Left lung (tissue), 10 donors: Measurements from ENCODE around the gene ZMAT2. TPM values are rescaled to one million over a fixed set of nuclear protein-coding genes. Genes with fewer than 3 reads are reported as not detected.

Experiments
- ATAC-seq: fragments of 200-7000 bp; cut with Tn5 transposase; one replicate; pipeline ENCODE4 v1.9.1; 2020; ENCODE audit warnings: moderate library complexity
- DNase-seq, 4 donors: peaks; one replicate each; pipeline ENCODE4 v3.0.0-alpha.2; 2013 to 2020
- H3K27ac ChIP-seq, 2 donors: fragments of 200-600 bp; sonication (generic) in 1 of 2; one replicate each; pipeline versions ENCODE4 v1.5.0 to v1.8.0; 2020 to 2021
- H3K27me3 ChIP-seq, 2 donors: fragments of 200-600 bp; sonication (generic) in 1 of 2; one replicate each; pipeline versions ENCODE4 v1.5.0 to v1.8.0; 2020 to 2021
- H3K36me3 ChIP-seq, 2 donors: fragments of 200-600 bp; sonication (generic) in 1 of 2; one replicate each; pipeline versions ENCODE4 v1.5.0 to v1.8.0; 2020 to 2021
- H3K4me1 ChIP-seq, 2 donors: fragments of 200-600 bp; one replicate each; pipeline ENCODE4 v1.8.0; 2021
- H3K4me3 ChIP-seq, 2 donors: fragments of 200-600 bp; sonication (generic) in 1 of 2; one replicate each; pipeline versions ENCODE4 v1.5.0 to v1.8.0; 2020 to 2021; ENCODE audit warnings: mild to moderate bottlenecking in 1 of 2
- H3K9me3 ChIP-seq, 2 donors: fragments of 200-600 bp; sonication (generic) in 1 of 2; one replicate each; pipeline versions ENCODE4 v1.5.0 to v1.8.0; 2020 to 2021
- intact Hi-C, 2 donors: fragments of 100-400 bp; cut with DNase I; formaldehyde crosslinking; loops; one replicate each; pipeline versions ENCODE4 v1.11.2 to v1.14.2; 2022
- polyA plus RNA-seq, 6 donors: library from polyadenylated mRNA; unstranded; fragments of 120-200 nt; gene quantifications; one replicate each; pipeline ENCODE4 v1.2.1, GENCODE V29; 2013; ENCODE audit not compliant: insufficient read length in 6 of 6
- total RNA-seq, 2 donors: library from RNA; stranded (reverse); fragmentation: NEBNext Ultra II Directional; extraction: Animal tissue kit (Norgen Biotek cat#: 25700); gene quantifications; one replicate each; pipeline ENCODE4 v1.2.1, GENCODE V29; 2021
- TF ChIP-seq, protein P1 (sequence below), 2 donors: fragments of 200-600 bp; sonication (generic) in 1 of 2; IDR thresholded peaks; one replicate each; pipeline versions ENCODE4 v1.5.0 to v1.8.0; 2021; ENCODE audit warnings: antibody characterized with exemption in 2 of 2
- donor health status: DM: no; HTN: yes; CAD: no.
- donor health status: DM: no; HTN: no; CAD: no.

Gene ZMAT2
- total and polyA plus RNA-seq, 8 donors, result 40.6 to 133 (median 110) TPM

GRCh38 chr5:140741967-140742366 lies 41.7 kb downstream of the ZMAT2 start:
- Histone ChIP-seq H3K4me3 (no peak overlapping the region), H3K4me1 (no peaks in the 10 kb centered on the region), H3K27me3 (peaks cover 0 to 7% of the 10 kb centered on the region in 2 donors), H3K36me3 (no peaks in the 10 kb centered on the region), H3K27ac (no peak overlapping the region), H3K9me3 (peaks cover 0 to 37% of the 10 kb centered on the region in 2 donors)
- ATAC-seq, result no peak
- intact Hi-C loops, result no loop called here
- TF ChIP-seq, protein P1, sequence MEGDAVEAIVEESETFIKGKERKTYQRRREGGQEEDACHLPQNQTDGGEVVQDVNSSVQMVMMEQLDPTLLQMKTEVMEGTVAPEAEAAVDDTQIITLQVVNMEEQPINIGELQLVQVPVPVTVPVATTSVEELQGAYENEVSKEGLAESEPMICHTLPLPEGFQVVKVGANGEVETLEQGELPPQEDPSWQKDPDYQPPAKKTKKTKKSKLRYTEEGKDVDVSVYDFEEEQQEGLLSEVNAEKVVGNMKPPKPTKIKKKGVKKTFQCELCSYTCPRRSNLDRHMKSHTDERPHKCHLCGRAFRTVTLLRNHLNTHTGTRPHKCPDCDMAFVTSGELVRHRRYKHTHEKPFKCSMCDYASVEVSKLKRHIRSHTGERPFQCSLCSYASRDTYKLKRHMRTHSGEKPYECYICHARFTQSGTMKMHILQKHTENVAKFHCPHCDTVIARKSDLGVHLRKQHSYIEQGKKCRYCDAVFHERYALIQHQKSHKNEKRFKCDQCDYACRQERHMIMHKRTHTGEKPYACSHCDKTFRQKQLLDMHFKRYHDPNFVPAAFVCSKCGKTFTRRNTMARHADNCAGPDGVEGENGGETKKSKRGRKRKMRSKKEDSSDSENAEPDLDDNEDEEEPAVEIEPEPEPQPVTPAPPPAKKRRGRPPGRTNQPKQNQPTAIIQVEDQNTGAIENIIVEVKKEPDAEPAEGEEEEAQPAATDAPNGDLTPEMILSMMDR (IDR thresholded peaks at IDR 0.05), result no peak
- no peak for DNase-seq

DNA sequence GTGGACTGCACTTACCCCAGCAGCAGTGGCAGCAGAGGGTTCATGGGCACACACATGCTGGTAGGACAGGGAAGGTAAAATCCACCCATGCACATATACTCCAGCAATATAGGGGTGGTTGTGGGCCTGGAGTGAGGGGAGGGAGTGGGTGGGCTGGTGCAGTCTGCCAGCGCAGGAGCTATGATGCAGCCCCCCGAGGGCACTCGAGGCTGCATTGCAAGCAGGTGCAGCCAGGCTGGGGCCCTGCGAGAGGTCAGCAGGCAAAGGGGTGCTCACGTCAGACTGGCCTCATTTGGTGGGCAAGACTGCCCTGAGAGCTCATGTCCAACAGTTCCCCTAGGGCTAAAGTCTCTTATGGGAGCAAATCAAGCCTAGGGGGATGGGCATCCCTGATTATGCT lies 53.3 kb downstream of the ZMAT2 start:
- no peak for DNase-seq
- peaks cover 0 to 98% of the 10 kb centered on the region in 2 donors for H3K9me3 ChIP-seq

More for the DNA sequence above, 53.3 kb downstream of the ZMAT2 start:
- Histone ChIP-seq H3K4me3 (no peak overlapping the region), H3K27me3 (no peaks in the 10 kb centered on the region), H3K36me3 (no peaks in the 10 kb centered on the region), H3K27ac (no peak overlapping the region), H3K4me1 (no peaks in the 10 kb centered on the region)
- TF ChIP-seq, protein P1 (IDR thresholded peaks at IDR 0.05), result no peak
- intact Hi-C loops, result no loop called here
- no peak for ATAC-seq

Other genes starting within 250 kb of the ZMAT2 start
- 10 to 100 TPM; 10.6 to 16.8 TPM for gene EIF4EBP3, start 152.8 kb upstream of the ZMAT2 start, total RNA-seq
- gene EIF4EBP3, start 152.8 kb upstream of the ZMAT2 start, polyA plus RNA-seq, result 10 to 100 TPM; 10.2 to 13.2 (median 12.4) TPM
- gene SRA1, start 143.0 kb upstream of the ZMAT2 start, total RNA-seq, result 10 to 100 TPM; 25.1 to 33.0 TPM
- 10 to 100 TPM; 20.2 to 36.2 (median 23.1) TPM for gene SRA1, start 143.0 kb upstream of the ZMAT2 start, polyA plus RNA-seq
- 10 to 100 TPM; 19.6 to 23.2 TPM for gene APBB3, start 135.8 kb upstream of the ZMAT2 start, total RNA-seq
- 10 to 100 TPM; 39.6 to 60.1 (median 50.6) TPM for gene APBB3, start 135.8 kb upstream of the ZMAT2 start, polyA plus RNA-seq
- 10 to 100 TPM; 78.6 to 82.8 TPM for gene SLC35A4, start 135.6 kb upstream of the ZMAT2 start, total RNA-seq
- gene SLC35A4, start 135.6 kb upstream of the ZMAT2 start, polyA plus RNA-seq, result 10 to 100 TPM; 63.8 to 79.8 (median 73.9) TPM
- 100 to 1,000 TPM in 1 of 2 donors, 10 to 100 TPM in 1; 76.8 to 252 TPM for gene CD14, start 67.3 kb upstream of the ZMAT2 start, total RNA-seq
- 10 to 100 TPM; 11.1 to 21.1 (median 18.8) TPM for gene CD14, start 67.3 kb upstream of the ZMAT2 start, polyA plus RNA-seq
- 10 to 100 TPM in 1 of 2 donors, 1 to 10 TPM in 1; 7.6 to 12.8 TPM for gene TMCO6, start 61.0 kb upstream of the ZMAT2 start, total RNA-seq
- 10 to 100 TPM; 18.7 to 23.1 (median 19.7) TPM for gene TMCO6, start 61.0 kb upstream of the ZMAT2 start, polyA plus RNA-seq
- gene NDUFA2, start 52.8 kb upstream of the ZMAT2 start, total RNA-seq, result 10 to 100 TPM; 50.2 to 62.8 TPM
- gene NDUFA2, start 52.8 kb upstream of the ZMAT2 start, polyA plus RNA-seq, result 10 to 100 TPM; 56.3 to 68.2 (median 64.1) TPM
- gene IK, start 52.6 kb upstream of the ZMAT2 start, total RNA-seq, result 10 to 100 TPM; 53.9 to 58.5 TPM
- gene IK, start 52.6 kb upstream of the ZMAT2 start, polyA plus RNA-seq, result 100 to 1,000 TPM; 131 to 178 (median 164) TPM
- gene WDR55, start 35.5 kb upstream of the ZMAT2 start, total RNA-seq, result 10 to 100 TPM; 21.0 to 26.5 TPM
- gene WDR55, start 35.5 kb upstream of the ZMAT2 start, polyA plus RNA-seq, result 10 to 100 TPM; 17.8 to 24.0 (median 20.7) TPM
- under 1 TPM; 0.41 to 0.71 TPM for gene DND1, start 26.9 kb upstream of the ZMAT2 start, total RNA-seq
- 1 to 10 TPM in 2 of 6 donors, under 1 TPM in 2, not detected in 2; 0.36 to 1.3 (median 0.80) TPM for gene DND1, start 26.9 kb upstream of the ZMAT2 start, polyA plus RNA-seq
- 10 to 100 TPM; 36.2 to 50.4 TPM for gene HARS1, start 9.1 kb upstream of the ZMAT2 start, total RNA-seq
- gene HARS1, start 9.1 kb upstream of the ZMAT2 start, polyA plus RNA-seq, result 10 to 100 TPM; 70.5 to 82.8 (median 74.3) TPM
- 10 to 100 TPM; 23.4 to 25.2 TPM for gene HARS2, start 9.0 kb upstream of the ZMAT2 start, total RNA-seq
- gene HARS2, start 9.0 kb upstream of the ZMAT2 start, polyA plus RNA-seq, result 10 to 100 TPM; 46.4 to 57.4 (median 51.2) TPM
- gene PCDHA1, start 85.7 kb downstream of the ZMAT2 start, total RNA-seq, result not detected
- gene PCDHA1, start 85.7 kb downstream of the ZMAT2 start, polyA plus RNA-seq, result under 1 TPM in 4 of 6 donors, not detected in 2; 0.06 to 0.14 (median 0.11) TPM
- under 1 TPM; 0.18 to 0.52 TPM for gene PCDHA2, start 94.4 kb downstream of the ZMAT2 start, total RNA-seq
- gene PCDHA2, start 94.4 kb downstream of the ZMAT2 start, polyA plus RNA-seq, result under 1 TPM; 0.15 to 0.46 (median 0.35) TPM
- under 1 TPM; 0.50 to 0.73 TPM for gene PCDHA3, start 100.6 kb downstream of the ZMAT2 start, total RNA-seq
- under 1 TPM; 0.21 to 0.46 (median 0.40) TPM for gene PCDHA3, start 100.6 kb downstream of the ZMAT2 start, polyA plus RNA-seq
- gene PCDHA4, start 106.6 kb downstream of the ZMAT2 start, total RNA-seq, result under 1 TPM; 0.65 to 0.79 TPM
- under 1 TPM; 0.20 to 0.70 (median 0.46) TPM for gene PCDHA4, start 106.6 kb downstream of the ZMAT2 start, polyA plus RNA-seq
- gene PCDHA5, start 121.2 kb downstream of the ZMAT2 start, total RNA-seq, result under 1 TPM; 0.37 to 0.64 TPM
- gene PCDHA5, start 121.2 kb downstream of the ZMAT2 start, polyA plus RNA-seq, result under 1 TPM; 0.06 to 0.17 (median 0.08) TPM
- gene PCDHA6, start 127.5 kb downstream of the ZMAT2 start, total RNA-seq, result 1 to 10 TPM in 1 of 2 donors, under 1 TPM in 1; 0.76 to 1.8 TPM
- gene PCDHA6, start 127.5 kb downstream of the ZMAT2 start, polyA plus RNA-seq, result under 1 TPM; 0.34 to 0.90 (median 0.46) TPM
- under 1 TPM; 0.52 to 0.87 TPM for gene PCDHA7, start 133.8 kb downstream of the ZMAT2 start, total RNA-seq
- gene PCDHA7, start 133.8 kb downstream of the ZMAT2 start, polyA plus RNA-seq, result under 1 TPM; 0.10 to 0.66 (median 0.49) TPM
- under 1 TPM in 1 of 2 donors, not detected in 1; 0.21 TPM for gene PCDHA8, start 140.7 kb downstream of the ZMAT2 start, total RNA-seq
- under 1 TPM; 0.05 to 0.16 (median 0.12) TPM for gene PCDHA8, start 140.7 kb downstream of the ZMAT2 start, polyA plus RNA-seq
- under 1 TPM in 1 of 2 donors, not detected in 1; 0.20 TPM for gene PCDHA9, start 147.9 kb downstream of the ZMAT2 start, total RNA-seq
- gene PCDHA9, start 147.9 kb downstream of the ZMAT2 start, polyA plus RNA-seq, result under 1 TPM; 0.03 to 0.11 (median 0.06) TPM
- gene PCDHA10, start 155.4 kb downstream of the ZMAT2 start, total RNA-seq, result 1 to 10 TPM in 1 of 2 donors, under 1 TPM in 1; 0.47 to 1.7 TPM
- gene PCDHA10, start 155.4 kb downstream of the ZMAT2 start, polyA plus RNA-seq, result under 1 TPM; 0.14 to 0.65 (median 0.39) TPM
- 1 to 10 TPM; 1.4 to 1.5 TPM for gene PCDHA11, start 168.5 kb downstream of the ZMAT2 start, total RNA-seq
- gene PCDHA11, start 168.5 kb downstream of the ZMAT2 start, polyA plus RNA-seq, result under 1 TPM; 0.15 to 0.53 (median 0.27) TPM
- gene PCDHA12, start 174.9 kb downstream of the ZMAT2 start, total RNA-seq, result 1 to 10 TPM; 3.6 to 7.4 TPM
- gene PCDHA12, start 174.9 kb downstream of the ZMAT2 start, polyA plus RNA-seq, result under 1 TPM in 5 of 6 donors, not detected in 1; 0.03 to 0.09 (median 0.06) TPM
- 1 to 10 TPM; 1.5 to 1.7 TPM for gene PCDHA13, start 181.7 kb downstream of the ZMAT2 start, total RNA-seq
- under 1 TPM; 0.09 to 0.38 (median 0.26) TPM for gene PCDHA13, start 181.7 kb downstream of the ZMAT2 start, polyA plus RNA-seq
- 1 to 10 TPM; 6.7 to 8.3 TPM for gene PCDHAC1, start 225.9 kb downstream of the ZMAT2 start, total RNA-seq
- under 1 TPM; 0.26 to 0.53 (median 0.32) TPM for gene PCDHAC1, start 225.9 kb downstream of the ZMAT2 start, polyA plus RNA-seq